HG03439 (cell line): ENCODE results near the gene DHH.
"Not testable (repeated sequence)": the region's sequence is repeated elsewhere in the genome, so short reads cannot be mapped to it uniquely, and the experiment has no call there.

ENCODE experiments used
- ATAC-seq: cut with Tn5 transposase; IDR thresholded peaks from one replicate; pipeline ENCODE4 v1.9.1; 2021; ENCODE audit warnings: mild to moderate bottlenecking, moderate library complexity; ENCODE audit not compliant: unreplicated experiment

DHH gene

DNA sequence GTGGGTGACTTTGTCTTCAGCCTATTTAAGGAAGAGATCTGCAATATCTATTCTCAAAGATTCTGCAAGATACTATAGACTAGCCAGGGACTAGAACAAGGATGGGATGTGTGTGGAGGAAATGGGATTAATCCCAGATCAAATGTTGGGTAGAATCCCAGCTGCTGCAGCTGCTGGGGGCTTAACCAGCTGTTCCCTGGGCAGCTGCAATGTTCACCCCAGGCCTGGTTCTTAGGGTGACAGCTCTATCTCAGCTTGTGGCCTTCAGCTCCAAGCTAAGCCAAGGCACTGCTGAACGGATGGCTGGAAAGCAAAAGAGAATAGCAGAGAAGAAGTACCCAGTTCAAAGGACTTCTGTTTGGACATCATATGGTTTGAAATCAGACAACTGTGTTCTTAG lies 14.8 kb downstream of the DHH start:
- ATAC-seq = no peak

- no peak for ATAC-seq
Measured at GRCh38 chr12:49070971-49071370, 23.6 kb downstream of the DHH start.

DNA sequence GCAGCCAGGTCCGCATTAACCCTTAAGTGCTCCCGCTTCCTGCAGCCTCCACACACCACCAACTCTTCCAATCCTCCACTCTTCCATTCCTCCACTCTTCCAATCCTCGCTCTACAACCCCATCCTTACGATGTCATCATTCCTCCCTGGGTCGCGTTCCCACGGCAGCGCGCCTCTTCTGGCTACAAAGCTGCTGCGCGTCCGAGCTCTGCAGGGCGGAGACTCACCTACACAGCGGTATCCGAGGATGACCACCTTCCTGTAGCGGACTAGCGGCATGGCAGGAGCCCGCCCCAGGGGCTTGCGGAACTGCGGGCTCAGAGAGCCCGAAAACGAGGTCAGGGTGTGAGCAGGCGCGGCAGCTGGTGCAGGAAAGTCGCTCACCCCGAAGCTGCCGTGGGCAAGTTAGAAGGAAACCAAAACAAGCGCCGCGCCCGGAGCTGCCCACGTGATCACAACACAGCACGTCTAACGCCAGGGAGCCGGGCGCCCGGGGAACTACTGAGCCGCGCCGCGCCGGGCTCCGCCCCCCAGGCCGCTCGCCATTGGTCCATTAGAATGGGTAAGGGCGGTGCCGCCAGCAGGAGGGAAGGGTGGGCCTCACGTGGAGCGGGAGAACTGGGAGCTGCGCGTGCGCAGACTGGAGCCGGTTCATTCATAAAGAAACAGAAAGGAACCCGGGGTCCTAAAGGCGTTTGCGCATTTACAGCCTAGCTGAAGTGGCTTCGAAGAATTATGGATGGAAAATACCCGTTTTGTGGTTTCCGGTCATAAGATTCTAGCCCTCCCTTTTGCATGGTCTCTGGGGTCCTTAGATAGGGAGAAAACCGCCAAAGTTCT lies 24.9 kb downstream of the DHH start, which contains the start of gene RHEBL1:
Gene RHEBL1, minus strand, starts transcription at position 473 of the 840 bp plus-strand sequence. Its CDS starts 194 bp downstream, at position 279.
- peak; percentile 97 for ATAC-seq

- ATAC-seq = no peak
Measured at GRCh38 chr12:49068879-49069506, 25.6 kb downstream of the DHH start.

DNA sequence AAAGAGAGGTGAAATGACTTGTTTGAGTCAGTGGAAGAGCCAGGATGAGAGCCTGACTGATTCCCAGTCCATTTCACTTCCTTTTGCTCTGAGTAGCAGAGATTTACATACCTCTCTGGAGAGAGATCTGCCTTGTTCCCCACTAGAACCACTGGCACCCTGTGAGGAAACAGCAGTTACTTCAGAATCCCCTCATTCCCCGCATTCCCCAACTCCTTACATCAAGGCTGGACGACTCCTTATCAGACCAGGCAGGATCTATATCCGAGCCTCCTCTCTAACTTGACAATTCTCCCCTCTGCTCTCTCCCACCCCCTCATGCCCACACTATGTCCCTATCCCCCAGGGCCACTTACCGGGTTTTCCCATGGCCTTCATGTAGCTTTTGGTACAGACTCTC lies 28.5 kb downstream of the DHH start:
- ATAC-seq = no peak

DNA sequence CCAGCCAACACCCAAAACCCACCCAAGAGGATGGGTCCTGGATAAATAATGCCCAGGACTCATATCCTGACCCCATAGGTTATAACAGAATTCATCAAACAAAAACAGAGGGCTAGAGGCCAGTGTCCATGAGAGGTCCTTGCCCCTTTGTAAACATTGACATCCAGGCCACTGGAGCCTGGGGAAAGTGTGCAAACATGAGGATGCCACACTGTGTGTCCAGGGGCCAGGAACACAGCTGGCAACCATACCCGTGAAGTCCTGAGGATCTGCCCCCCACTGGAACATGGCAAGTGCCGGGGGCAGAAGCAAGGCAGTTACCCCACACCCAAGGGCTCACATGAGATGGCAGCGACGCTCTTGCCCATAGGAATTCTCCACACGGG lies 29.8 kb downstream of the DHH start:
- ATAC-seq = no peak

- not testable (repeated sequence) for ATAC-seq
Measured at GRCh38 chr12:49061916-49062315, 32.7 kb downstream of the DHH start.

- ATAC-seq = no peak
Measured at GRCh38 chr12:49061157-49061650, 33.4 kb downstream of the DHH start.

- ATAC-seq = peak; percentile 55
Measured at GRCh38 chr12:49060237-49061156, 34.1 kb downstream of the DHH start, which contains the start of gene KMT2D. Gene KMT2D, minus strand, starts transcription at chr12:49060794. Its CDS starts 5,470 bp downstream, at chr12:49055324.

GRCh38 chr12:49059299-49060171 lies 35.1 kb downstream of the DHH start:
- peak; percentile 26 for ATAC-seq

- ATAC-seq = no peak
Measured at GRCh38 chr12:49059045-49059298, 35.6 kb downstream of the DHH start.

GRCh38 chr12:49058366-49059044 lies 36.1 kb downstream of the DHH start:
- no peak for ATAC-seq

GRCh38 chr12:49057888-49058287 lies 36.7 kb downstream of the DHH start:
- ATAC-seq = no peak

GRCh38 chr12:49055978-49056754 lies 38.4 kb downstream of the DHH start:
- ATAC-seq = no peak

DNA sequence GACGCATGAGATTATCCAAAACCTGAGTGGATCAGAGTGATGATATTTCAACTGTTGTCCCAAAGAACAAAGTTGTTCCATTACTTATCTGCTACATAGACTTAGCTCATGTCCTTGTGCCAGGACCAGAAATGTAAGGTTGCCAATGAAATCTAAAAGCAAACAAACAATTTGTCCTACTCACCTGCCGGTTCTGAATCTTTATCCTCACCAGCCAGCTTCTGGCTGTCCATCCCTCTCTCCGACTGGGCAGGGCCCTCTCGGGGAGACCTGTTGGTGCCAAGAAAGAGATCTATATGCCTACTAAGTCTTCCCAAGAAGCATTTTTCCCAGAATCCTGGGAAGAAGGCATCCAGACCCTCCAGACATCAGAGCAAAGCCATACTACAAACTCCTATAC lies 39.5 kb downstream of the DHH start:
- ATAC-seq = no peak

DNA sequence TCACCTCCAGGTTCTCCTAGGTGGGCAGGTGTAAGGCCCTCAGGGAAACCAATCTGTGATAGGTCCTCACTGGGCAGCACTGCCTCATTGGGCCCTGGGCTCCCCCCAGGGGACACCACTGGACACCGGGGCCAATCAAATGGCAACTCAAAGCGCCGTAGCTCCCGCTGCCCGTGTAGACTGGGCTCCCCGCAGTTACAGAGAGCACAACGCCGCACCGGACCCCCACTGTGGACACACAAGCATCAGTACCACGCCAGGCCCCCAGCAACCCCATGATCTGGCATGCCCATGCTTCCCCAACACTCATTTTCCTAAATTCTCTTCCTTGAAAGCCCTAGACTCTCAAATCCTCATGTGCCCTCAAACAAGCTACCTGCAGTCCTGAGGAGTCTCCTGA lies 40.1 kb downstream of the DHH start:
- no peak for ATAC-seq

DNA sequence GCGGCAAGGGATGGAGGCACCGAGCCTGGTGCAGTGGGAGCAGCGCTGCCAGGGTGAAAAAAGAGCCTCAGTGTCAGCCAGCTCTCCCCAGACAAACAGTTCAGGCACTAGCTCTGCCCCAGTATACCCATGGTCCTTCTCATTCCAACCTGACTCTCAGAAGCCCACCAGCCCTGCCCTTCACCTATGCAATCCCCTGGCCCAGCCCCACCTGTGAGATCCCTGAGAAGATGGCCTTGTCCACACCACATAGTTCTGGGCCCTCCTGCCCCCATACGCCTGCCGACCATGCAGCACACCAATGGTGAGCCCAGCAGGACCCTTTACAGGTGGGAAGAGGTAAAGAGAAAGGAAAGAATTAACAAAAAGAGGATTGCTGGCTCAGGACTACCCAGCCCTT lies 40.5 kb downstream of the DHH start:
- no peak for ATAC-seq

GRCh38 chr12:49052451-49053208 lies 42.0 kb downstream of the DHH start:
- no peak for ATAC-seq
